ENCODE data around the gene POLD3. TPM values are rescaled to one million over a fixed set of nuclear protein-coding genes. Genes with fewer than 3 reads are reported as not detected.

The POLD3 gene
- total RNA-seq, 1 experiment from 2014 or later: 28.4 TPM

- H3K9me3 ChIP-seq (replicated peaks): no peaks in the 10 kb centered on the region
- no peaks in the 10 kb centered on the region for H3K36me3 ChIP-seq
- DNase-seq: no peak
- no peak overlapping the region for H3K4me3 ChIP-seq
- no peak overlapping the region for H3K27ac ChIP-seq
- H3K4me1 ChIP-seq: peaks cover 20% of the 10 kb centered on the region
- no peaks in the 10 kb centered on the region for H3K27me3 ChIP-seq
Observed at GRCh38 chr11:74680703-74681531, 88.5 kb downstream of the POLD3 start.

DNA sequence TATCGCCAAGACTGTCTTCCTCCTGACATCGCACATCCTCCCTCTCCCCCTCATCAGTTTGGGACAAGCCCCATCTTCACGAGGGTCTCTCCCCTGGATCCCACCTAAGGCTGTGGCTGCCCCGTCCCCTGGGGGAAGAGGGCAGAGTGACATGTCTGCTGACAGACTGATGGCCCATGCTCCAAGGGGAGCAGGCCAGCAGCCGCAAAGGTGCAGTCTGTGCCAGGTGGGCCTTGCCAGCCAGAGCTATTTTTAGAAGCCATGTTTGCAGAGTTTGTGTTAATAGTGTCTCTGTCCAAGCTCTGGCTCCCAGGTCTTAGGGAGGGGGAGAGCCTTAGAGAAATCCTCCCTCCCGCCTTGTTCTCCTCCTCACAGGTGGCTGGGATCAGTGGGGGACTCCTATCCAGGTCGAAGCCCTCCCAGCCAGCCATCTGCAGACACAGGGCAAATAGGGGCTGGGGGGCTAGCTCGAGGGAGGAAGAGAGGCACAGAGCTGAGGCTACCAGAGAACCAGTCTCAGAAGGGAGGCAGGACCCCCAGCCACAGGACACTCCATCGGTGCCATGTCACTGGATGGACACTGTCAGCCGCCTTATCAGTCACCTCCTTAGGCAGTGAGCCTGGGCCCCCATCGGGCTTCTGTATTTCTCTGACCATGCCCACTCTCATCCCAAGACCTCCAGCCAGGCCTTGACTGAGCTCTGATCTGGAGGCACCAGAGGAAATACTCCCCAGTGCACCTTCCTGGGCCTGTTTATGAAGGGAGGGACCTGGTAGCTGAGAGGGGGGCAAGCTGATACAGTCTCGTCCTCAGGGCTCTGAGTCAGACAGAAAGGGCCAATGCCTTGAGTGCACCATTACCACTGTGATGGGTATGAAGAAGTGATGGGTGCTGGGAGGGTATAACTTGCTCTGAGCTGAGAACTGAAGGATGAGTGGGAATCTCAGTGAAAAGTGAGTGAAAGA is 89.6 kb downstream of the POLD3 start:
- no peak for DNase-seq
- H3K36me3 ChIP-seq: no peaks in the 10 kb centered on the region
- no peaks in the 10 kb centered on the region for H3K9me3 ChIP-seq (replicated peaks)
- H3K4me1 ChIP-seq: peaks cover 10% of the 10 kb centered on the region
- H3K27me3 ChIP-seq: no peaks in the 10 kb centered on the region
- H3K27ac ChIP-seq: no peak overlapping the region
- no peak overlapping the region for H3K4me3 ChIP-seq

DNA sequence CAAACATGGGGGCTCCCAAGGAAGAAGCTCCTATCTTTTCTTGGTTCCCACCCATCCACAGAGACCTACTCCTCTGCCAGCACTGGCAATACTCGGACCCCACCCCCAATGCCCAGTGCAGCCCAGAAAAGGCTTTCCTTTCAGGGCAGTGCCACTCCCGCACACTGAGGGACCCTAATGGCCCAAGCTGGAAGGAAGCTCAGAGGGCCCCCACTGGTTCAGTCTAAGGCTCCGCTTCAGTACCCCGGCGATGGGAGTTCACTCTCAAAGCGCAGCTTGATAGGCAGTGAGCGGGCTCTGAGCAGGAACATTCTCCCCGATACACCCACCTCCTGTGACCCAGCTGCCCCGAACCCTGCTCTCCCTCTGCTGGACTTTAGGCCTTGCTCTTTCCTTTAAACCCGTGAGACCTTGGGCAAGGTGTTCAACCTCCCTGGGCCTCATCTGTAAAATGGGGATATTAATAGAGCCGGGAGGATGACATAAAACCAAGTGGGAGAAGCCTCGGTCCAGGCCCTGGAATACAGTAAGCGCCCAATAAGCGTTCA is 90.4 kb downstream of the POLD3 start:
- DNase-seq: no peak
- H3K9me3 ChIP-seq (replicated peaks): no peaks in the 10 kb centered on the region

GRCh38 chr11:74683279-74683871 is 91.0 kb downstream of the POLD3 start:
- H3K27ac ChIP-seq: no peak overlapping the region
- H3K9me3 ChIP-seq (replicated peaks): no peaks in the 10 kb centered on the region
- peaks cover 5% of the 10 kb centered on the region; the same call in 1 of the 2 replicates for H3K4me1 ChIP-seq
- DNase-seq: no peak
- no peaks in the 10 kb centered on the region for H3K36me3 ChIP-seq
- H3K4me3 ChIP-seq: no peak overlapping the region
- H3K27me3 ChIP-seq: no peaks in the 10 kb centered on the region

More for the DNA sequence above, 90.4 kb downstream of the POLD3 start:
- Histone ChIP-seq H3K36me3 (no peaks in the 10 kb centered on the region), H3K4me3 (no peak overlapping the region), H3K27ac (no peak overlapping the region), H3K27me3 (no peaks in the 10 kb centered on the region), H3K4me1 (peaks cover 8% of the 10 kb centered on the region; the same call in 1 of the 2 replicates)

DNA sequence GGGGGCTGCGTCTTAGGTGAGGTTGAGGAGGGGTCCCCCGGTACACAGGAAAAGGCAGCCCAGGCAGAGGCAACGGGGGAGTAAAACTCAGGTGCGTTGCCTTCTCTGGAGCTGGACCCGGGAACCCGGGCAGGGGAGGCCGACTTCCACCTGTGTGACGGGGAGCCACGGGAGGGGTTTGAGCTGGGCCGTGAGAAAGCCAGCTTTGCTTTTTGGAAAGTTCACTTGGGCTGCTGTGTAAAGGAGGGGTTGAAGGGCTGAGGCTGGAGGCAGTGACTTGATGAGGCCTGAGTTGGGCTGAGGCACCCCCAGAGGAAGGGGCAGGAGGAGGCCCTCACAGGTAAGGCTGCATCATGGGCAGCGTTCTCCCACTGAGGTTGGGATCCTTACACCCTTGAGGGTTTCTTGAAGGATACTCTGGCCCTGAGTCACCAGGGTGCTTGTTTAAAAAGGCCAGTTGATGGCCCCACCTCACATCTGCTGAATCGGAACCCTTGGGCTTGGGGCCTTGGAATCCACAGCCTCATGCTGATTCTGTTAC is 91.6 kb downstream of the POLD3 start:
- H3K27ac ChIP-seq: no peak overlapping the region
- DNase-seq: no peak
- H3K4me3 ChIP-seq: no peak overlapping the region
- peaks cover 5% of the 10 kb centered on the region; the same call in 1 of the 2 replicates for H3K4me1 ChIP-seq
- no peaks in the 10 kb centered on the region for H3K9me3 ChIP-seq (replicated peaks)
- no peaks in the 10 kb centered on the region for H3K27me3 ChIP-seq
- H3K36me3 ChIP-seq: no peaks in the 10 kb centered on the region

DNA sequence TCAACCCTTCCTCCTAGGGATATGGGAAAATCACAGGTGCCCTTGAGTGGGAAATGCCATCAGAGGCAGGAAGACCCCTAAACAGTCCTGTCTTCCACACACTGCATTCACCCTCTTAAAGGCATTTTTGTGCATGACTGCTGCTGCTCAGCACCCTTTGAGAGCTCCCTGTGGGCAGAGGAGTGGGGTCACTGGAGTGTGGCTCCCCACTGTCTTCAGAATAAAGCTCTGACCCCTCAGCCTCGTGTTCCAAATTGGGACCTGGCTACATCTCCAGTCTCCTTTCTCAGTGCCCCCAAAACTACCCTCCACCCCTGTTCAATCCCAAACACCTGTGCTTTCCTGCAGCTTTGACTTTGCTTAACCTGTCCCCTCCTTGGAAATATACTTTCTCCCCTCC is 92.3 kb downstream of the POLD3 start:
- Histone ChIP-seq H3K4me3 (no peak overlapping the region), H3K4me1 (peaks cover 5% of the 10 kb centered on the region; the same call in 1 of the 2 replicates), H3K27me3 (no peaks in the 10 kb centered on the region), H3K36me3 (no peaks in the 10 kb centered on the region), H3K9me3 (replicated peaks) (no peaks in the 10 kb centered on the region), H3K27ac (no peak overlapping the region)
- DNase-seq: no peak

DNA sequence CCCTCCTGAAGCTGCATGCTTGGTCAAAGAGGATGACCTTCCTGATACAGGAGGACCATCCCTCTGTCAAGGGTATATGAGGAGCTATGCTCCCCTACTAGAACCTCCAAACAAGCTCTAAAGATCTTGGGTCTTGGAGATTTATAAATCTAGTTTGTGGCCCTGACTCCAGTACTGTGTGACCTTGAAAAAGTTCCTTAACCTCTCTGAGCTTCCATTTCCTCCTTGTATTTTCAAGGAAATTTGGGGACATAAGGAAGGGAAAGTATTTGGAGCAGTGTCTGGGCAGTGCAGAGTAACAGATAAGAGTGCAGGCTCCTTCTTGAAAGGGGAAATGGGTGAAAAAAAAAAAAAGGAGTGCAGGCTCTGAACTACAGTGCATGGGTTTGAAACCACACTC is 93.0 kb downstream of the POLD3 start:
- Histone ChIP-seq H3K4me3 (no peak overlapping the region), H3K4me1 (peaks cover 5% of the 10 kb centered on the region; the same call in 1 of the 2 replicates), H3K36me3 (no peaks in the 10 kb centered on the region), H3K27ac (no peak overlapping the region), H3K27me3 (no peaks in the 10 kb centered on the region), H3K9me3 (replicated peaks) (no peaks in the 10 kb centered on the region)
- DNase-seq: no peak

- H3K9me3 ChIP-seq (replicated peaks): no peaks in the 10 kb centered on the region
- no peaks in the 10 kb centered on the region for H3K27me3 ChIP-seq
- peaks cover 5% of the 10 kb centered on the region; the same call in 1 of the 2 replicates for H3K4me1 ChIP-seq
- no peak for DNase-seq
- H3K36me3 ChIP-seq: no peaks in the 10 kb centered on the region
- no peak overlapping the region for H3K4me3 ChIP-seq
- no peak overlapping the region for H3K27ac ChIP-seq
Observed at GRCh38 chr11:74685905-74686304, 93.5 kb downstream of the POLD3 start.

- Histone ChIP-seq H3K27me3 (no peaks in the 10 kb centered on the region), H3K9me3 (replicated peaks) (no peaks in the 10 kb centered on the region), H3K27ac (no peak overlapping the region), H3K4me3 (no peak overlapping the region), H3K36me3 (no peaks in the 10 kb centered on the region), H3K4me1 (peaks cover 13% of the 10 kb centered on the region)
- no peak for DNase-seq
Observed at GRCh38 chr11:74686792-74687191, 94.4 kb downstream of the POLD3 start.

DNA sequence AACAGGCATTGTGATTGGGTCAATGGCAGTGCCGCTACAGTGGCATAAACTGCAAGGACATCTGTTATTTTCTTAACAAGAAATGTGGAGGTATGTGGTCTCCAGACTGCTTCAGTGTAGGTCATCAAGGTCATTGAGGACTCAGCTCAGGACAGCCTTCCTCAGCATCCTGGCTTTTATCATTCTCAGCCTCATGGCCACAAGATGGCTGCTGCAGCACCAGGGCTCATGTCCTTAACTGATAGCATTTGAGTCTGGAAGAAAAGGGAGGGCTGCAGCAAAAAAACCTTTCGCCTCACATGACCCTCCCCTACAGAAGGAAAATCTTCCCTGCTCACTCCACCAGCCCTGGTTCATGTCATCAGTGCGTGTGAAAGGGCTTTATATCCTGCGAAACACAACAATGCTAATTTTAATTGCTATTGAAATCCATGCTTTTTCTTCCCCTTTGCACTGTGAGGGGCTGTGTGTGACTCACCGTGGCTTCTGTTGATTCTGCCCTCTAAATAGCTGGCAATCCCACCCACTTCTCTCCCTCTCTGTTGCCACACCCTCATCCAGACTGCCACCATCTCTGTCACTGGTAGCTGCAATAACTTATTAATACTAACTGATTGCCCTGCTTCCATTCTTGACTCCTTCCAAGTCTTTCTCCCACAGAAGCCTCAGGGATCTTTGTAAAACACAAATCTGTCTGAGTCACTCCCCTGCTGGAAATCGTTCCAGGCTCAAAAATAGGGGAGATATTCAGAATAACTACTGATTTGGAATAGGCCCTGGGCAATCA is 95.0 kb downstream of the POLD3 start:
- no peaks in the 10 kb centered on the region for H3K9me3 ChIP-seq (replicated peaks)
- no peaks in the 10 kb centered on the region for H3K27me3 ChIP-seq
- no peak for DNase-seq
- H3K36me3 ChIP-seq: no peaks in the 10 kb centered on the region
- no peak overlapping the region for H3K4me3 ChIP-seq
- no peak overlapping the region for H3K27ac ChIP-seq
- peaks cover 18% of the 10 kb centered on the region for H3K4me1 ChIP-seq

- Histone ChIP-seq H3K4me3 (no peak overlapping the region), H3K36me3 (no peaks in the 10 kb centered on the region), H3K27me3 (no peaks in the 10 kb centered on the region), H3K9me3 (replicated peaks) (no peaks in the 10 kb centered on the region), H3K4me1 (peaks cover 18% of the 10 kb centered on the region), H3K27ac (no peak overlapping the region)
- DNase-seq: no peak
Observed at GRCh38 chr11:74689666-74690065, 97.3 kb downstream of the POLD3 start.

GRCh38 chr11:74691755-74692154 is 99.4 kb downstream of the POLD3 start:
- peaks cover 18% of the 10 kb centered on the region for H3K4me1 ChIP-seq
- peak overlapping the region; percentile 42 for H3K27ac ChIP-seq
- H3K36me3 ChIP-seq: no peaks in the 10 kb centered on the region
- no peaks in the 10 kb centered on the region for H3K9me3 ChIP-seq (replicated peaks)
- DNase-seq: peak; percentile 57 to 69
- H3K27me3 ChIP-seq: no peaks in the 10 kb centered on the region
- H3K4me3 ChIP-seq: no peak overlapping the region

All from SJCRH30 (cell line).